Measurements from ENCODE around the gene DNM3.

DNM3 gene

DNA sequence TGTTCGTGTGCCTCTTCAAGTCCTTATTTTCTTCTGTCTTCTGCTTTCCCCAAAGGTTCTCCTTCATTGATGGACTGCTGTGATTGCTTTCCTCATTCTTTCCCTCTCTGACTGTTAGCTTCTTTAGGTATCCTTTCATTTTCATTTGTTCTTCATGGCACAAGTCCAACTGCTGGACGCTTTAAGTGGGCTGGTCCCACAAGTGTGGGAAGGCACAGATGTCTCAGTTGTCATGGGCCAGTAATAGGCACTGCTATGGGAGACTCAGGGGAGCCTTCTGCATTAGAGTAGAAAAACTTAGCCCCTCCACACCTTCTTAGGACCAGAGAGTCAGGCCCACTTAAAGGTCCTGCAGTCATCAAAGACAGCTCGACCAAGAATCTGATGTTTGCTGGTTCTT lies 456.8 kb downstream of the DNM3 start:
- Histone ChIP-seq H3K27ac (ENCODE audit: extremely low read depth, low read depth, low read length) (no peak overlapping the region), H3K4me3 (ENCODE audit: low read depth, low read length) (no peak overlapping the region), H3K9me3 (ENCODE audit: control insufficient read depth, insufficient read depth, low read depth, low read length) (no peaks in the 10 kb centered on the region), H3K4me1 (ENCODE audit: control insufficient read depth, insufficient read depth, low read length) (no peaks in the 10 kb centered on the region), H3K36me3 (ENCODE audit: control insufficient read depth in 2 of 2, insufficient read depth in 1 of 2, low read length in 2 of 2) (no peaks in the 10 kb centered on the region)
- no peak for TF ChIP-seq ZNF571 (tag by site-specific recombination; IDR thresholded peaks at IDR 0.05)
- TF ChIP-seq, protein P1, sequence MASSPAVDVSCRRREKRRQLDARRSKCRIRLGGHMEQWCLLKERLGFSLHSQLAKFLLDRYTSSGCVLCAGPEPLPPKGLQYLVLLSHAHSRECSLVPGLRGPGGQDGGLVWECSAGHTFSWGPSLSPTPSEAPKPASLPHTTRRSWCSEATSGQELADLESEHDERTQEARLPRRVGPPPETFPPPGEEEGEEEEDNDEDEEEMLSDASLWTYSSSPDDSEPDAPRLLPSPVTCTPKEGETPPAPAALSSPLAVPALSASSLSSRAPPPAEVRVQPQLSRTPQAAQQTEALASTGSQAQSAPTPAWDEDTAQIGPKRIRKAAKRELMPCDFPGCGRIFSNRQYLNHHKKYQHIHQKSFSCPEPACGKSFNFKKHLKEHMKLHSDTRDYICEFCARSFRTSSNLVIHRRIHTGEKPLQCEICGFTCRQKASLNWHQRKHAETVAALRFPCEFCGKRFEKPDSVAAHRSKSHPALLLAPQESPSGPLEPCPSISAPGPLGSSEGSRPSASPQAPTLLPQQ (tag by site-specific recombination; IDR thresholded peaks at IDR 0.05) = 0 out of 2 replicates have a peak, but pooled peaks have one; percentile 37
- no peak for TF ChIP-seq ZNF560 (tag by site-specific recombination; IDR thresholded peaks at IDR 0.05; ENCODE audit: borderline replicate concordance)
- no peak for TF ChIP-seq ZNF658 (tag by site-specific recombination; IDR thresholded peaks at IDR 0.05)
- TF ChIP-seq, protein P2, sequence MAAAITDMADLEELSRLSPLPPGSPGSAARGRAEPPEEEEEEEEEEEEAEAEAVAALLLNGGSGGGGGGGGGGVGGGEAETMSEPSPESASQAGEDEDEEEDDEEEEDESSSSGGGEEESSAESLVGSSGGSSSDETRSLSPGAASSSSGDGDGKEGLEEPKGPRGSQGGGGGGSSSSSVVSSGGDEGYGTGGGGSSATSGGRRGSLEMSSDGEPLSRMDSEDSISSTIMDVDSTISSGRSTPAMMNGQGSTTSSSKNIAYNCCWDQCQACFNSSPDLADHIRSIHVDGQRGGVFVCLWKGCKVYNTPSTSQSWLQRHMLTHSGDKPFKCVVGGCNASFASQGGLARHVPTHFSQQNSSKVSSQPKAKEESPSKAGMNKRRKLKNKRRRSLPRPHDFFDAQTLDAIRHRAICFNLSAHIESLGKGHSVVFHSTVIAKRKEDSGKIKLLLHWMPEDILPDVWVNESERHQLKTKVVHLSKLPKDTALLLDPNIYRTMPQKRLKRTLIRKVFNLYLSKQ (tag by site-specific recombination; IDR thresholded peaks at IDR 0.05; ENCODE audit: borderline replicate concordance) = no peak
- no peak for TF ChIP-seq ZNF311 (tag by site-specific recombination; IDR thresholded peaks at IDR 0.05; ENCODE audit: borderline replicate concordance)
- ChIA-PET POLR2A (no interaction called here), CTCF (interaction anchor here (0.5 kb wide), 1 partner anchor 294 kb away, joined by 5 read pairs; no protein-coding TSS in a partner anchor)

DNA sequence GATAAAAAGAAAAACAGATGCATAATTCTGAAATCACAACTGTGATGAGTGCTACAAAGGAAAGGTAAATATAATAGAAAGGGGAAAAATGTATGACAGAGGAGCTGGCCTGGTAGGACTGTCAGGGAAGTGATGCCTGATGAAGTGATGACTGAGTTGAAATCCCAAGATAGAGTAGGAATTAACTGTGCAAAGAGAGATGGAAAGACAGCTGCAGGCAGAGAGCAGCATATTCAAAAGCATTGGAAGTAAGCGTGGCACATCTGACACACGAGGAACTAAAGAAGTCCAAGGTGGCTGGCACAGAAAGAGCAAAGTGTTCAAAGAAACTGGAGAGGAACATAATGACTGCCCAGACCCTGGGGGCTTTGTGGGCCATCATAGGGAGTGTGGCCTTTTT lies 457.6 kb downstream of the DNM3 start:
- Histone ChIP-seq H3K4me1 (ENCODE audit: control insufficient read depth, insufficient read depth, low read length) (no peaks in the 10 kb centered on the region), H3K4me3 (ENCODE audit: low read depth, low read length) (no peak overlapping the region), H3K27ac (ENCODE audit: extremely low read depth, low read depth, low read length) (no peak overlapping the region), H3K9me3 (ENCODE audit: control insufficient read depth, insufficient read depth, low read depth, low read length) (no peaks in the 10 kb centered on the region), H3K36me3 (ENCODE audit: control insufficient read depth in 2 of 2, insufficient read depth in 1 of 2, low read length in 2 of 2) (no peaks in the 10 kb centered on the region)
- POLR2A ChIA-PET = no interaction called here
- CTCF ChIA-PET = interaction anchor here (0.5 kb wide), 1 partner anchor 295 kb away, joined by 5 read pairs; no protein-coding TSS in a partner anchor
- TF ChIP-seq YY2 (tag by site-specific recombination; IDR thresholded peaks at IDR 0.05) (no peak), MEIS1 (CRISPR knock-in tag; IDR thresholded peaks at IDR 0.05; ENCODE audit: borderline replicate concordance) (no peak), ZNF837 (tag by site-specific recombination; IDR thresholded peaks at IDR 0.05) (no peak), ZBTB17 (tag by site-specific recombination; IDR thresholded peaks at IDR 0.05) (no peak), ZNF530 (tag by site-specific recombination; IDR thresholded peaks at IDR 0.05; ENCODE audit: low read depth) (no peak), ZNF658 (tag by site-specific recombination; IDR thresholded peaks at IDR 0.05) (no peak), ZNF133 (tag by site-specific recombination; IDR thresholded peaks at IDR 0.05) (no peak), ZNF394 (tag by site-specific recombination; IDR thresholded peaks at IDR 0.05; ENCODE audit: borderline replicate concordance) (no peak), ZNF654 (tag by site-specific recombination; IDR thresholded peaks at IDR 0.05; ENCODE audit: low read depth) (no peak), ZNF776 (tag by site-specific recombination; IDR thresholded peaks at IDR 0.05; ENCODE audit: borderline replicate concordance) (no peak), ZIC2 (tag by site-specific recombination; IDR thresholded peaks at IDR 0.05) (no peak), ZNF660 (tag by site-specific recombination; IDR thresholded peaks at IDR 0.05) (no peak)
- TF ChIP-seq, protein P3, sequence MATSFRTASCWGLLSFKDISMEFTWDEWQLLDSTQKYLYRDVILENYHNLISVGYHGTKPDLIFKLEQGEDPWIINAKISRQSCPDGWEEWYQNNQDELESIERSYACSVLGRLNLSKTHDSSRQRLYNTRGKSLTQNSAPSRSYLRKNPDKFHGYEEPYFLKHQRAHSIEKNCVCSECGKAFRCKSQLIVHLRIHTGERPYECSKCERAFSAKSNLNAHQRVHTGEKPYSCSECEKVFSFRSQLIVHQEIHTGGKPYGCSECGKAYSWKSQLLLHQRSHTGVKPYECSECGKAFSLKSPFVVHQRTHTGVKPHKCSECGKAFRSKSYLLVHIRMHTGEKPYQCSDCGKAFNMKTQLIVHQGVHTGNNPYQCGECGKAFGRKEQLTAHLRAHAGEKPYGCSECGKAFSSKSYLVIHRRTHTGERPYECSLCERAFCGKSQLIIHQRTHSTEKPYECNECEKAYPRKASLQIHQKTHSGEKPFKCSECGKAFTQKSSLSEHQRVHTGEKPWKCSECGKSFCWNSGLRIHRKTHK (tag by site-specific recombination; IDR thresholded peaks at IDR 0.05) = no peak
- TF ChIP-seq, protein P4, sequence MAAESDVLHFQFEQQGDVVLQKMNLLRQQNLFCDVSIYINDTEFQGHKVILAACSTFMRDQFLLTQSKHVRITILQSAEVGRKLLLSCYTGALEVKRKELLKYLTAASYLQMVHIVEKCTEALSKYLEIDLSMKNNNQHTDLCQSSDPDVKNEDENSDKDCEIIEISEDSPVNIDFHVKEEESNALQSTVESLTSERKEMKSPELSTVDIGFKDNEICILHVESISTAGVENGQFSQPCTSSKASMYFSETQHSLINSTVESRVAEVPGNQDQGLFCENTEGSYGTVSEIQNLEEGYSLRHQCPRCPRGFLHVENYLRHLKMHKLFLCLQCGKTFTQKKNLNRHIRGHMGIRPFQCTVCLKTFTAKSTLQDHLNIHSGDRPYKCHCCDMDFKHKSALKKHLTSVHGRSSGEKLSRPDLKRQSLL (tag by site-specific recombination; IDR thresholded peaks at IDR 0.05) = no peak
- TF ChIP-seq, protein P5, sequence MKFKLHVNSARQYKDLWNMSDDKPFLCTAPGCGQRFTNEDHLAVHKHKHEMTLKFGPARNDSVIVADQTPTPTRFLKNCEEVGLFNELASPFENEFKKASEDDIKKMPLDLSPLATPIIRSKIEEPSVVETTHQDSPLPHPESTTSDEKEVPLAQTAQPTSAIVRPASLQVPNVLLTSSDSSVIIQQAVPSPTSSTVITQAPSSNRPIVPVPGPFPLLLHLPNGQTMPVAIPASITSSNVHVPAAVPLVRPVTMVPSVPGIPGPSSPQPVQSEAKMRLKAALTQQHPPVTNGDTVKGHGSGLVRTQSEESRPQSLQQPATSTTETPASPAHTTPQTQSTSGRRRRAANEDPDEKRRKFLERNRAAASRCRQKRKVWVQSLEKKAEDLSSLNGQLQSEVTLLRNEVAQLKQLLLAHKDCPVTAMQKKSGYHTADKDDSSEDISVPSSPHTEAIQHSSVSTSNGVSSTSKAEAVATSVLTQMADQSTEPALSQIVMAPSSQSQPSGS (tag by site-specific recombination; IDR thresholded peaks at IDR 0.05; ENCODE audit: low read depth) = no peak
